Spleen (tissue), 7 donors: Measurements from ENCODE around the gene NR2F6.

ENCODE experiments used
- POLR2AphosphoS5 ChIP-seq, 3 donors: sonication (generic); formaldehyde crosslinking; IDR thresholded peaks; one replicate each; pipeline ENCODE4 v1.5.1; 2017; ENCODE audit warnings: antibody characterized with exemption in 3 of 3
- TF ChIP-seq, protein P1 (sequence below), 11 experiments: fragments of 200-600 bp in 7 of 11; fragments of 450-650 bp in 4 of 11; sonication (generic) in 4 of 11; IDR thresholded peaks in 8 of 11; conservative IDR thresholded peaks in 3 of 11; 1 replicate in 7 of 11; 2 replicates in 4 of 11; pipeline versions ENCODE4 v1.4.0 to v1.8.0; 2016 to 2021; ENCODE audit warnings: antibody characterized with exemption in 11 of 11, inconsistent platforms in 4 of 11, mild to moderate bottlenecking in 1 of 11
- donor health status: DM: no; HTN: no; CAD: no; lungs with moderate emphysema.
- donor health status: DM: no; HTN: no; CAD: no.
- donor health status: DM: no; HTN: no; CAD: no.

DNA sequence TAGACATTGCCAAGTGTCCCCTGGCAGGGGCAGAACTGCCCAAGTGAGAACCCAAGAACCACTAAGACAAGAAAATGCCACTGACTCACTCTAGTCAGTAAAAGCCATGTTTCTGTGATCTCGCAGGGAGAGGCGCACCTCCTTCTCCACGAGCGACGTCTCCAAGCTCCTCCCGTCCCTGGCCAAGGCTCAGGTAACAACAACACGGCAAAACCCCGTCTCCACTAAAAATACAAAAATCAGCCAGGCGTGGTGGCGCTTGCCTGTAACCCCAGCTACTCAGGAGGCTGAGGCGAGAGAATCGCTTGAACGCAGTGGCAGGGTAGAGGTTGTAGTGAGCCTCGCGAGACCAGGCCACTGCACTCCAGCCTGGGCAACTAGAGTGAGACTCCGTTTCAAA, 48.1 kb downstream of the NR2F6 start:
- TF ChIP-seq, protein P1, sequence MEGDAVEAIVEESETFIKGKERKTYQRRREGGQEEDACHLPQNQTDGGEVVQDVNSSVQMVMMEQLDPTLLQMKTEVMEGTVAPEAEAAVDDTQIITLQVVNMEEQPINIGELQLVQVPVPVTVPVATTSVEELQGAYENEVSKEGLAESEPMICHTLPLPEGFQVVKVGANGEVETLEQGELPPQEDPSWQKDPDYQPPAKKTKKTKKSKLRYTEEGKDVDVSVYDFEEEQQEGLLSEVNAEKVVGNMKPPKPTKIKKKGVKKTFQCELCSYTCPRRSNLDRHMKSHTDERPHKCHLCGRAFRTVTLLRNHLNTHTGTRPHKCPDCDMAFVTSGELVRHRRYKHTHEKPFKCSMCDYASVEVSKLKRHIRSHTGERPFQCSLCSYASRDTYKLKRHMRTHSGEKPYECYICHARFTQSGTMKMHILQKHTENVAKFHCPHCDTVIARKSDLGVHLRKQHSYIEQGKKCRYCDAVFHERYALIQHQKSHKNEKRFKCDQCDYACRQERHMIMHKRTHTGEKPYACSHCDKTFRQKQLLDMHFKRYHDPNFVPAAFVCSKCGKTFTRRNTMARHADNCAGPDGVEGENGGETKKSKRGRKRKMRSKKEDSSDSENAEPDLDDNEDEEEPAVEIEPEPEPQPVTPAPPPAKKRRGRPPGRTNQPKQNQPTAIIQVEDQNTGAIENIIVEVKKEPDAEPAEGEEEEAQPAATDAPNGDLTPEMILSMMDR (IDR thresholded peaks at IDR 0.05 in 8 of 11, conservative IDR thresholded peaks at IDR 0.05 in 3 of 11), result no peak
- TF ChIP-seq POLR2AphosphoS5 (IDR thresholded peaks at IDR 0.05), result peak in 1 of 3 donors; percentile 43
